NCI-H526 (cell line): ENCODE results near the gene ASTL.

Experiments
- DNase-seq, 2 experiments: peaks; one replicate each; lab custom pipeline; 2025; lab: John Stamatoyannopoulos, UW

Gene ASTL

DNA sequence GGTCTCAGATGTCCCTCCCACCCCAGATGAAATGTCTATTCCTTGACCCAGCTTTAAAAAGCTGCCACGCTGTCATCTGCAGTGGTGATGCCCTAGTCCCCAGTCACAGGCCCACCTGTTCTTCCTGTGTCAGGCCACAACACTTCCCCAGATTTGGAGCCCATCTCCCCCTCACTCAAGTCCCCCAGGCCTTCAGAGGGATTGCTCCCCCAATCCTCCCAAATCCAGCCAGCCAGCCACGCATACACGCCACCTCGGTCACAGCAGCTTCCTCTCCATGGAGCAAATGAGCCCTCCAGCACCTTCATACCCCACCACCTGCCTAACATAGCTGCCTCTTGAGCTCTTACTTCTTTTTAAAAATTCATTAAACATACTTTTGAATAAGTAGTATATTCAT is 7.8 kb downstream of the ASTL start:
- no peak for DNase-seq

DNA sequence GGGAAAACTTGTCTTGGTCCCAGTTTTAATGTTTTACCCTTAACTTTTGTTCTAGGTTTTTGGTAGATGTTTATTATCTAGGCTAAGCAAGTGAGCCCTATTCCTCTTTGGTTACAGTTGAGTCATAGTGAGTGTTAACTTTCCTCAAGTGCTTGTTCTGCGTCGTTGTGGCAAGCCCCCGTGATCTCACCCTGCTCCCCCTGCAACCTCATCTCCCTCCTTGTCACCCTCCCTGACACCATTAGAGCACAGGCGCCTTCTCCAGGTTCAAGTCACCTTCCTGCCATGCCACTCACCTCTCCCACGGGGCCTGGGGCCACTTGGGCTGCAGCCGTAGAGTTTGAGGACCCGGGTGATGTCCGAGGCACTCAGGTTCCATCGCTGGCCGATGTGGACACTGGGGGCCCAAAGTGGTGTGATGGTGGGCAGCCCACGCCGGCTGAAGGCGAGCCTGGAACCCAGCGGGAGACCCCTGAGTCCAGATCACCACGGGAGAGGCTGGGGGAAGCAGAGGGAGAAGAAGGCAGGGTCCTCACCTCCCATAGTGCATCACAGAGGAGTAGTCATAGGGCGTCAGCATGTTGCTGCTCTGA is 8.7 kb downstream of the ASTL start:
- DNase-seq: no peak

DNA sequence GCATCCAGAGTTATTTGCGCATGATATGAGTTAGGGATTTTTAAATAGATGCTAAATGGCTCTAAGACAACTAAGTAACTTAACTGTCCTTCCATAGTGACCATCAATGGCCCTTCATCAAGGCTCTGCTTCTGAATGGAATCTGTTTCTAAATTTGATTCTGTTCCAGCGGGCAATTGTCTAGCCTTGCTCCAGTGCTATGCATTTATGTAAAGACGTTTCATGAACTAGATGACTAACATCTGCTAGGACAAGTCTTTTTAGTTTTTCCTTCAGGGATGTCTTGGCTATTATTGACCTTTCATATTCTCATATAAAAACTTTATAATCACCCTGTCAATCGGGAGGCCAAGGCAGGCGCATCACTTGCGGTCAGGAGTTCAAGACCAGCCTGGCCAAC is 9.8 kb downstream of the ASTL start:
- DNase-seq: no peak

DNA sequence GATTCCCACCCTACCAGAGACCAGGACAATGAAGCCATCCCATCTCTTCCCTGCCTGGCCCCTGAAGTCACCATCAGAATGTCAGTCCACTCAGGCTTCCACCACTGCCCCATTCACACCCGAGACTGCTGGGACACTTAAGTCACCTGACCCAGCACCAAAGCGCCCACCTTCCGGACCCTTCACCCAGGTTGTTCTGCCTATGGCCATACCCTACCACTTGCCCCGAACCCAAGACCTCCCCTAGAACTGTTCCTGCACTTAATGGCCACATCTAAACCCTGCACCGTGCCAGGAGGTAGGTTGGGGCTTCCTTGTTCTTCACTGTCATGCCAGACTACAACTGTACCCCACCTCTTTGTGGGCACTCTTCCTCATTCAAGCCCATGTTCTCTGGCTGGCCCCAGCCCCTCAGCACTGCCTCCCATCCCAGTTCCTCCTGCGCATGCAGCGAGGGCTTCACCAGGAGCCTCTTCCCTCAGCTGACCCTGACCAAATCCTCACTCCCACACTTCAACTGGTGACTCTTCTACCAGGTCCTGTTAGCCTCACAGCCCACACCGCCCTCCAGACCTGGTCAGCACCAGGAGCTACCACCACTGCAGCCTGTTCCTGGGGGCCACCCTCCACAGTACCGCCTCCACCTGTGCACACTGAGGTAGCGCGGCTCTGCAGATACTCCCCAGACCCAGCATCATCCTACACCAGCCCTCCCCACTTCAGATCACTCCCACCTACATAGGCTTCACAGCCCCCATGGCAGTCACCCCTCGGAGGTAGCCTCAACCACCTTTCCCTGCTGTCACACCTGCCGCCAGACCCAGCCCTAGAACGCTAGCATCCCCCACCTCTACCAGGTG is 13.7 kb downstream of the ASTL start:
- DNase-seq: no peak

DNA sequence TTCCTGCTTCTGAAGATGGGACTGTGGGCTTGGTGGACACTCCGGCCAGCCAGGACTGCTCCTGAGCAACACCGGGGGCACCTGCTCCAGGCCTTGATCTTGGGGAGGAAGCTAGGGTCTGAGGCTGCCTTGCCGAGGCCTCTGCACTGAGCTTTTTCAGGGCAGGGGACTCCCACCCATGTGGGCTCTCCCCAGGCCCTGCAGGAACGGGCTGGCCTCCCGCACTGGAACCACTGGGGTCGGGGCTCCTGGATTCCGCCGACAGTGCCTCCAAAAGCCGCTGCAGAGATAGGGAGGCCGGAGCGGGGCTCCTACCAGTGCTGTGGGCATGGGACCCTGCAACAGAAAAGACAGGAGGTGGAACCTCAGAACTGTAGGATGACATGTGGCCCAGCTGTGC is 14.4 kb downstream of the ASTL start:
- DNase-seq: no peak

DNA sequence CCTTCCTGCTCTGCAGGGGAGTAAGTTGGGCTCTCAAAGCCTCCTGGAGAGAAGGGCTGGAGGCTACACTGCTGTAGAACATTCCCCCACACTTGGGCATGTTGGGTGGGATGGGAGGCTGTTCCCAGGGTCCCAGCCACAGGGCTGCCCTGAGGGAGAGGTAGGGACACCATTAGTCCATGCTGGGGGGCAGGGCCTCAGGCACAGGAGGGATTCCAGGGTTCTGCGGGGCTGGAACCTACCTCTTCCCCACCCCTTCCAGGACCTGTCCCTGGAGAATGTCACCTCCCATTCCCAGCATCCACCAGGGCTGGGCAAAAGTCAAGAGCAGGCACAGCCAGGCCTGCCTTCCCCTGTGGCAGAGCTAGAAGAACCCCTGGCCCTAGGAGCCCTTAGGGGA is 15.0 kb downstream of the ASTL start:
- DNase-seq: no peak

DNA sequence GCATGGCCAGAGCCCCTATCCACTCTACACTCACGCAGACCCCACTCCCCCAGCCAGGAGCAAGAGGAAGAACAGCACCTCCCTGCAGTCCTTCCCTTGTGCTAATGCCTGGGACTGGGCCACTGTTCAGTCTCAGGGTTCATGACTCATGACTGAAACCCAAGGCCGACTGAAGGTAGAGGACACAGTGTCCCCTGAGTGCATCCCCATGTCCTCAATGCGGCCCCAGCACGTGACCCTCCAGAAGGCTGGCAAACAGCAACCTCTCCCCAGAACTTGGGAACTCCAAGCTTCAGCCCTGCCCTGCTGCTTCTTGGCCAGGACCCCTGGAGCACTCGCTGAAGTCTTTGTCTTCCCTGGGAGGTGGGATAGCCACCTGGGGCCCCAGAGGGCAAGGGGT is 15.9 kb downstream of the ASTL start:
- no peak for DNase-seq

DNA sequence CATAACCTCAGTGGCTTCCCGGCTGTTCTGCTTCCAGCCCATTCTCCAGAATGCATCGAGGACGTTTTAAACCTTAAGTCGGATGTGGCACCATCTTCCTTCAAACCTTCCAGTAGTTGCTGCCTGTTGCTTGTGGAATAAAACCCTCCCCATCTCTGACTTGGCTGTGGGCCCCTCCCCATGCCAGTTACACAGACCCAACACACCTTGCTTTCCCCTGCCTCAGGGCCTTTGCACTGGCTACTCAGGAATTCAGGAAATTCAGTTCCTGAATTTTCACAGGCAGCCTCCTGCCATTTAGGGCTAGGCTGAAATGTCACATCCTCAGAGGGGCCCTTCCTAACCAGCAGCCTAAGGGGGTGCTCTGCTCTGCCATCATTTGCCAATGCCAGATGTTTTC is 16.9 kb downstream of the ASTL start:
- no peak for DNase-seq

DNA sequence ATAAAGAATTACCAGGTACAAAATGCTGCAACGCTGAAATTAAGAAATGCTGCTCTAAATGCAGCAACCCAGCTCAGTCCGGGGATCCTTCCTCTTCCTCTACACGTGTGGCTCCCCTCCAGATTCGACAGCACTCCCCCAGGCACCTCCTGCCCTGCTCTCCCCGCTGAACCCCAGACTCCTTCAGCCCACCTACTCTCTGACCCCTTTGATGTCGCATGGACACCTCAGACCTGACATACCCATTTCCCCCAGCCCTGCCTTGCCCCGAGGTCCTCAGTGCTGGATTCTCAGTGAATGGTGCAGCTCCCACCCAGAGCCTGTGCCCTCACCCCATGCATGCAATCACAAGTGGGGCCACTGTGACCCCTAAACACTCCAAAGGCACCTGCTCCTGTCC is 17.3 kb downstream of the ASTL start:
- DNase-seq: no peak

DNA sequence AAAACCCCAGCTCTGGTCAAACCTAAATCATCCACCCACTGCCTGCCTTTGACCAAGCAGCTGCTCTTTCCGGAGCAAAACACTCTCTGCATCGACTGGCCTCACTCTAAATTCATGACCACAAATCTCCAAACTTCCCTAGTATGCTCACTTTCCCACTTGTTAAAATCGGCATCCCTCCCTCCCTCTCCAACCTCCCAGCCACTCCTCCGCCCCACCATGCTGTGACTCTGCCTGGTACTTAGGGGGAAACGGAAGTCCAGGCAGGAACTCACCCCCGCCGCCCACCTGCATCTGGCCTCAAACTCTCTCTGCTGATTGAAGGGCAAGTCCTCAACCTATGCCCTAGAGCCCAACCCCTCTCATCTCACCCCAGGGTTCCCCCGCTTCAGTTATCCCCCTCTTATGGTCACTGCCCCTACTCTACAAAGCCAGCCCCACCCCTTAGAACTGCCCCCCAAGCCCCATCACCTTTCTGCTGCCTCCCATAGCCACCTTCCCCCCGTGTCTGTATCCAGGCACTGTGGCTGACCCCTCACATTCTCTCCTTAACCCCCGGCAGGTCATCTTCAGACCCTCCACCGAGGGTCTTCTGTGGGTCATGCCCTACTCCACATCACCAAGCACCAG is 18.1 kb downstream of the ASTL start:
- DNase-seq: no peak

DNA sequence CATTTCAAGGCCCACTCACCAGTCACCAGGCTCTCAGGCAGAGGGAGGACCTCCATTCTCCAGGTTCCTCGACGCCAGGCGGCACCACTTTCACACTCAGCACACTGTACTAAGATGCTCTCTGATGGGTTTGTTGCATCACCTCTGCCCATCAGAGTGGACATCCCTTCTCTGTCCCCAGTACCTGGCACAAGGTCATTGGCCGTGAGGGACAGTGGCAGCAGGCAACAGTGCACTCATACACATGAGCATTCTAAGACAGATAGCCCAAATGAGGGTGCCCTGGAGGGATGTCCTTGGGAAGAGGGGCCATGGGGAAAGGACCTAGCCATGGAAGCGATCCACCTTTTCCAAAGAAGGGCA is 18.9 kb downstream of the ASTL start:
- no peak for DNase-seq

DNA sequence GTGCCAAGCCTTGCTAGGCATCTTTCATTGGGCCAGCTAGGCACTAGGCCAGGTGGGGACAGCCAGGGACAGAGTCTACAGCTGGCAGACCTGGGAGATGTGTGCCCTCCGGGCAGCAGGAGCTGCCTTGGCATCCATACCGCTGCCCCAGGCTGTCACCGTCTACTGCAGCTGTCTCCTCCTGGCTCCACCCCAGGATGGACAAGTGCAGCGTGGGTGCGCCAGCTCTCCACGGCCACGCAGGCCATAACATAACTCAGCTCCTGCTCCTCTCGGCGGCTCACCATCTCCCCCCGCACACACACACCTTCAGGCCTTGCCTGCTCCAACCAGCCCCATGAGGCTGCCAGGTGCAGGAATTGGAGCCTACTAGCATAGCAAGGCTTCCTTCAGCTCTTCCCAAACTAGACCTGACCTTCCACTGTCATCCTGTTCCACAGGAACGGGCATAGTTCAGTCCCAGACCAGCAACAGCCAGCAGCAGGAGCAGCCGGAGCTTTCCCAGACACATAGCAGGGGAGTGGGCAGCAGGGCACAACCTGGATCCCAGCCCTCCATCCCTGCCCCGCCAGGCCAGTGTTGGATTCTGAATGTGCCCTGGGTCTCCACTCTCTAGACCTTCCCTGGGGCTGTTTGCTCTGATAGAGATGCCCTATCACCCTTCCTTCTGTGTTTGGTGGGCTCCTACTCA is 19.5 kb downstream of the ASTL start:
- DNase-seq: no peak

DNA sequence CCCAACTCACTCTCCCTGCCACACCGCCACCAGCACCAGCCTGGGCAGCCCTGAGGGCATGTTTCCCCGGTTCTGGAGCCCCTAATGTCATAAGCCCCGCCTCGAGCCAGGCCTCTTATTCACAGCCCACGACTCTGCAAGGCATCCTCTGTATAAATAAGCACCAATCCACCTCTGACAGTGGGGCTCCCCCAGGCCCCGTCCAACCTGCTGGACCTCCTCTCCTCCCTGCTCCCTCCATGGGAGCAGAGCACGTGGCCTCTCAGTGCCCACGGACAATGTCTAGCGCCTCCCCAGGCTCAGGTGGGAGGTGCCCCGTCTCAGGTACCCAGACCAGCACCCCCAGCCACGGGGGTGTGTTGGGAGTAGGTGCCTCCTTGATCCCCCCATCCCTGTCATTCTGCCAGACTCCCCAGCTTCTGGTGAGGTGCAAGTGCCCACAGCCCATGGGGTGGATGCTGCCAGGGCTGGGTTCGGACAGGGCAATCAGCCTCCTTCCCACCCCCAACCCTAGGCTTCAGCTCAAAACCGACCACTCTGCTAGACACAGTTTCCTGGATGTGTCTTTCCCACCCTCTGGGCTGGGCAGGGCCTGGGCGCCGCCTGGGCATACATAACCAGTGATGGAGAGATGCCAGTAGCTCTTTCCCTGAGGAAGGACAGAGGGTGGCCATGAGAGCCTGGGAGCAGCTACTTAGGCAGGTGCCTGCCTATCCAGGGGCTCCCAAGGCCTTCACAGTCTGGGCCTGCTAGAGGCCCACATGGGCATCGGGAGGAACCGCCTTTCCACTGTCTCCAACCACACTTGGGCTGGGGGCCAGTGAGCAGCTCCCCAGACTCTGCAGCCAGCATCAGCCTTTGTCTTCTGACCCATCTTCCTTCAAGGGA is 20.4 kb downstream of the ASTL start:
- peak; percentile 14 to 40 for DNase-seq

DNA sequence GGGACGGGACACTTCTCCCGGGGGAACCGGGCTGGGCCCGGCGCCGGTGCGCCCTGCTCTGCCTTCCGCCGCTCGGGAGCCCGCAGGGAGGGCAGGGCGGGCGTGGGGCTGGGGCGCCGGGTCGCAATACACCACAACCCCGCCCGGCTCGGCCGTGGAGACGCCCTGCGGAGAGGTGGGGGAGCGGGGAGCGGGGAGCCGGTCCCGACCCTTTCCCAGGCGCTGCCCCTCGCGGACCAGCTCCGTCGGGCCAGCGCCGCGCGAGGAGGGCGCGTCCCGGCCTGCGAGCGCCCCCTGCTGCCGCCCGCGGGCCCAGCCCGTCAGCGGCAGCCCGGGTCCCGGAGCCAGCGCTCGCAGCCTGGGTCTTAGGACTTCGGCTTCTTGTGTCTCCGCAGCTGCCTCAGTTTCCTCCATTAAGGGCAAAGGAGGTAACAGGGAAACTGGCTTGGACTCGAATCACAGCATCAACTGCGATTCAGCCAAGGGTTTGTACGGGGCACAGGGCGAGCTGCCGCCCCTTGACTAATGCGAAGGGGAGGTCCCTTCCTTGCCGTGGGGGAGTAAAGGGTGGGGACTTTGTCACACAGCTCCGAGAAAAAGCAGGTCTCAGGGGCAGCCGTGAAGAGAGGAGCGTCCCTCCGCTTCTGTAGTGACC is 21.3 kb downstream of the ASTL start:
- DNase-seq: peak in 1 of 2 experiments; percentile 75

DNA sequence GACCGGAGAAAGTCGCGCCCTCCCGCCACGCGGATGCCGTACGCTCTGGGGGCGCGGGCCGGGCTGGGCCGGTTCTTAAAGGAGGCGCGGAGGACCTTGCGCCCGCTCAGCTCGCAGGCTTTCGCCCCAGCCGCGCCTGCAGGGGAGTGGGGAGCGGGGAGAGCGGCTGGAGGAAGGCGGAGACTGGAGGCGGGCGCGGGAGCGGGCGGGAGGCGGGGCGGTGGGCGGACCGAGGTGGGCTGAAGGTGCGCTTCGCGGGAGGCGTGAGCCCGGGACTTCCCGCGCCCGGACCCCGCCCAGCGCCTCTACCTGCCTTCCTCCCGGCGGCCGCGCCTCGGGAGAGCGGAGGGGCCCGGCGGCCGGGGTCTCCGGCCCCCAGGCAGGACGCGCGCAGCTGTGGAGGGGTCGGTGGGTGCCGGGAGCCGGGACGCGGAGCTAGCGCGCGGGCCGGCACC is 21.9 kb downstream of the ASTL start, which contains the start of gene ADRA2B:
TSS of gene ADRA2B (minus strand) at position 148 of the 455 bp plus-strand sequence. CDS start 422 bp downstream, outside the sequence.
- peak; percentile 27 to 84 for DNase-seq

DNA sequence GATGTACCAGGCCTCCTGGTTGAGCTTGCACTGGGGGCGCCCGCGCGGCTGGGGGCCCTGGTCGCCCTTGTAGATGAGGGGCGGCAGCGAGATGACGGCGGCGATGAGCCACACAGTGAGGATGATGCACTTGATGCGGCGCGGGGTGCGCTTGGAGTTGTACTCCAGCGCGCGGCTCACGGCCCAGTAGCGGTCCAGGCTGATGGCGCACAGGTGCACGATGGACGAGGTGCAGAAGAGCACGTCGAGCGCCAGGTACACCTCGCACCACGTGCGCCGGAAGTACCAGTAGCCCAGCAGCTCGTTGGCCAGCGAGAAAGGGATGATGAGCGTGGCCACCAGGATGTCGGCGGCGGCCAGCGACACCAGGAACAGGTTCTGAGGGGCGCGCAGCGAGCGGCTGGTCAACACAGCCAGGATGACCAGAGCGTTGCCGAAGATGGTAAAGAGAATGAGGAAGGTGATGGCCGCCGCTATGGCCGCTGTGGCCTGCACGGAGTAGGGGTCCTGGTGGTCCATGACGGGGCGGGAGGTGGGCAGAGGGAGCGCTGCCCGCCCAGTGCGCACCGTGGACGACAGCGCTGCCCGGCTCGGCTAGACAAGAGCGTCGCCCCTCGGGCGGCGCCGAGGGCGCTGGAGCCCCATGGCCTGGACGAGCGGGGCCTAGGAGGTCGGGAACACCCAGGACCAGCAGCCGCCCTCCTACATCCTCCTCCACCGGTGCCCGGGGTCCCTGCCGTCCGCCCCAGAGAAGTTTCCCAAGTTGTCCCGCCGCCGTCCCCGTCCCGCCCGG is 22.5 kb downstream of the ASTL start:
- peak in 1 of 2 experiments; percentile 46 for DNase-seq

DNA sequence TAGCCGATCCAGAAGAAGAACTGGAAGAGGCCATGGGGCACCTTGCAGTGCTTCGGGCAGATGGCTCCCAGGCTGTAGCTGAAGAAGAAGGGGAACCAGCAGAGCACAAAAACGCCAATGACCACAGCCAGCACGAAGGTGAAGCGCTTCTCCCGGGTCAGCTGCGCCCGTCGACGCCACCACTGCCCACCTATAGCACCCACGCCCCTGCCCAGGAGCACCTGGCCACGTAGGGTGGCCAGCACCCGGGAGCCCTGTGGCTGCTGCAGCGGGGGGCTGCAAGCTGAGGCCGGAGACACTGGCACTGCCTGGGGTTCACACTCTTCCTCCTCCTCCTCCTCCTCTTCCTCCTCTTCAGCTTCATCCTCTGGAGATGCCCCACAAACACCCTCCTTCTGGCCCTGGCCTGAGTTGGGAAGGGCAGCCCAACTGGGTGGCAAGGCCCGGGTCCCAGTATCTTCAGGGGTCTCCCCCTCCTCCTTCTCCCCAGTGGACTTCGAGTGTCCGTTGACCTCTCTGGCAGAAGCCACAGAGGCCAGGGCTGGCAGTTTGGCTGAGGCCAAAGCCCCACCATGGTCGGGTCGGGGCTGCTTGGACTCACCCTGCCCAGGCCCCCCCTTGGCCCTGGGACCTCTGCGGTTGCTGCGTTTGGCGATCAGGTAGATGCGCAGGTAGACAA is 23.3 kb downstream of the ASTL start:
- no peak for DNase-seq

DNA sequence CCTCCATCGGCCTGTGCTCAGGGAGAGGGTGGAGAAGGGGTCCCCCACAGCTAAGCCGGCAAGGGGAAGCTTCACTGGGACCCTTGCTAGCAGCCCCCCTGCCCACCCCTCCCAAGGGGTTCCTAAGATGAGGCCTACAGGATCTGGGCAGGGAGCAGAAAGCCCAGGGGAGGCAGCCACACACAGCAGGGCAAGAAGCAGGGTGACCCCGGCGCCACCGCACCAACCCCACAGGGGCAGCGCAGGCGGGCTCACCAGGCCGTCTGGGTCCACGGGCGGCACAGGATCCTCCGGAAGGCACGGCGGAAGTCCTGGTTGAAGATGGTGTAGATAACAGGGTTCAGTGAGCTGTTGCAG is 23.8 kb downstream of the ASTL start:
- DNase-seq: no peak

DNA sequence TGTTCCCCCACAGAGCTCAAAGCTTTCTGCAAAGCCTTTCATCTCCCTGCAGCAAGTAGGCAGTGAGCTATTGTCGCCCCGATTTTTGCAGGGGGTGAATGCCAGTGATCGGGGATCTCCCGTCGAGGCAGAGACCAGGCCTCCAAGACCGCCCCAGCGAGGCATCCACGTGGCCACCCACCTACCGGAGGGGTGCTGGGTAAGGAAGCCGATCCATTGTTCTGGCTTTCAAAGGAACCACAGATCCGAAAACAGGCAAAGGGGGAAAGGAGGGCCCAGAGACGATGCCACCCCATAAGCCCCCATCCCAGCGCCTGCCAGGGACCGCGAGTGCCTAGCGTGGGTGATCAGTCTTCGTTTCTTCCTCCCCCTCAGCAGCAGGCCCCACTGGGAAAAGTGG is 24.4 kb downstream of the ASTL start:
- DNase-seq: no peak

DNA sequence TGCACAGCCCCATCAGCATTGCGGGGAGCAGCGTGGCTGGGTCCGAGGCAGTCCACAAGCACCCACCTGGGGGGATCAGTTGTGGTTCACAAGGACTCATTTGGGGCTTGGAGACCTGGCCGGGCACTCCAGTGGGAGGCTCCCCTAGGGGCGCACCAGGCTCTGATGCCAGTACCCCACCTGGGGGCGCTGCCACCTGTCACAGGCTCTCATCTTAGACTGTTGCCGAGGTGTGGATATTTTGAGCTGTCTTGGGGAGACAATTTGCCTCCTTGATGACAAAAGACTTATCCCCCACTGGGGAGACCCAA is 25.0 kb downstream of the ASTL start:
- DNase-seq: no peak
